Thoracic aorta (tissue), 2 donors: ENCODE results near the gene SOCS2. TPM values are rescaled to one million over a fixed set of nuclear protein-coding genes. Genes with fewer than 3 reads are reported as not detected.
"Not testable (repeated sequence)": the region's sequence is repeated elsewhere in the genome, so short reads cannot be mapped to it uniquely, and the experiment has no call there.

ENCODE experiments used
- ATAC-seq: fragments of 150-250 bp; one replicate; pipeline ENCODE4 v1.8.0; 2017; ENCODE audit warnings: low read depth; ENCODE audit not compliant: insufficient number of reproducible peaks, low FRiP score
- DNase-seq: peaks from one replicate; pipeline ENCODE4 v3.0.0-alpha.2; 2020; ENCODE audit warnings: low spot score
- H3K27ac ChIP-seq, 2 donors: fragments of 200-600 bp; sonication (generic); 1 replicate in 1 of 2; 2 replicates in 1 of 2; pipeline ENCODE4 v1.5.1; 2016; ENCODE audit warnings: mild to moderate bottlenecking in 2 of 2, moderate library complexity in 2 of 2
- H3K27me3 ChIP-seq: fragments of 200-600 bp; sonication (generic); replicated peaks from 2 replicates; pipeline ENCODE4 v1.6.0; 2016; ENCODE audit warnings: mild to moderate bottlenecking; ENCODE audit not compliant: insufficient read depth
- H3K36me3 ChIP-seq: fragments of 200-600 bp; sonication (generic); one replicate; pipeline ENCODE4 v1.5.1; 2016
- H3K4me1 ChIP-seq, 2 donors: fragments of 200-600 bp; sonication (generic); 1 replicate in 1 of 2; 2 replicates in 1 of 2; pipeline versions ENCODE4 v1.5.1 to v1.6.0; 2016; ENCODE audit warnings: low read depth in 2 of 2, mild to moderate bottlenecking in 1 of 2; ENCODE audit not compliant: control insufficient read depth in 1 of 2
- H3K4me3 ChIP-seq: fragments of 200-600 bp; sonication (generic); 2 replicates; pipeline ENCODE4 v1.5.1; 2016; ENCODE audit warnings: mild to moderate bottlenecking
- H3K9me3 ChIP-seq: fragments of 200-600 bp; sonication (generic); 2 replicates; pipeline ENCODE4 v1.5.1; 2016
- total RNA-seq, 2 donors: library from RNA; depleted of rRNA; stranded (reverse); fragments of >200 nt; gene quantifications; one replicate each; pipeline versions ENCODE4 v1.1.0 to v1.2.3, GENCODE V29; 2016
- TF ChIP-seq, protein P1 (sequence below): fragments of 200-600 bp; sonication (generic); IDR thresholded peaks from one replicate; pipeline ENCODE4 v1.5.1; 2019; ENCODE audit warnings: antibody characterized with exemption

The SOCS2 gene
- total RNA-seq, 2 donors from 2014 or later = 51.4 to 56.3 TPM

GRCh38 chr12:93618891-93619410 is 46.5 kb downstream of the SOCS2 start:
- DNase-seq (no peak), ATAC-seq (no peak)
- Histone ChIP-seq H3K9me3 (no peaks in the 10 kb centered on the region), H3K4me3 (no peak overlapping the region), H3K27me3 (no peaks in the 10 kb centered on the region), H3K4me1 (peaks cover 13 to 18% of the 10 kb centered on the region in 2 donors), H3K27ac (no peak overlapping the region), H3K36me3 (no peaks in the 10 kb centered on the region)
- TF ChIP-seq, protein P1, sequence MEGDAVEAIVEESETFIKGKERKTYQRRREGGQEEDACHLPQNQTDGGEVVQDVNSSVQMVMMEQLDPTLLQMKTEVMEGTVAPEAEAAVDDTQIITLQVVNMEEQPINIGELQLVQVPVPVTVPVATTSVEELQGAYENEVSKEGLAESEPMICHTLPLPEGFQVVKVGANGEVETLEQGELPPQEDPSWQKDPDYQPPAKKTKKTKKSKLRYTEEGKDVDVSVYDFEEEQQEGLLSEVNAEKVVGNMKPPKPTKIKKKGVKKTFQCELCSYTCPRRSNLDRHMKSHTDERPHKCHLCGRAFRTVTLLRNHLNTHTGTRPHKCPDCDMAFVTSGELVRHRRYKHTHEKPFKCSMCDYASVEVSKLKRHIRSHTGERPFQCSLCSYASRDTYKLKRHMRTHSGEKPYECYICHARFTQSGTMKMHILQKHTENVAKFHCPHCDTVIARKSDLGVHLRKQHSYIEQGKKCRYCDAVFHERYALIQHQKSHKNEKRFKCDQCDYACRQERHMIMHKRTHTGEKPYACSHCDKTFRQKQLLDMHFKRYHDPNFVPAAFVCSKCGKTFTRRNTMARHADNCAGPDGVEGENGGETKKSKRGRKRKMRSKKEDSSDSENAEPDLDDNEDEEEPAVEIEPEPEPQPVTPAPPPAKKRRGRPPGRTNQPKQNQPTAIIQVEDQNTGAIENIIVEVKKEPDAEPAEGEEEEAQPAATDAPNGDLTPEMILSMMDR = no peak

DNA sequence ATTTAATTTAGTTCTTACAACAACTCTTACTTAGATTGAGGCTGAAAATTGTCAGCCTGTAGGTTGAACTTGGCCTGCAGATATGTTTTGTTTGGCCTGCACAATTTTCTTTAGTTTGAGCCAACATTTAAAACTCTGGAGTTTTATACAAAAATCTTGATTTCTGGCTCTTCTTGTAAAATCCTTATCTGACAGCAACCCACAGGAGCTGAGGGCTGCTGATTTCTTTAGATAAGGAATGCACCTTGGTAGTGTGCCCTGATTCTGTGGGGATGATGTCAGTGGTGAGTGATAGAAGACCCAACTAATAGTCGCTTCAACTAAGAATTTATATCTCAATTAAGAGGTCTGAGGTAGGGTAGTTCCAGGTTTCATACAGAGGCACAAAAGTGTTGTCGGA is 49.5 kb downstream of the SOCS2 start:
- ATAC-seq (no peak), DNase-seq (no peak)
- Histone ChIP-seq H3K4me3 (no peak overlapping the region), H3K9me3 (no peaks in the 10 kb centered on the region), H3K27me3 (no peaks in the 10 kb centered on the region), H3K4me1 (peaks cover 13 to 18% of the 10 kb centered on the region in 2 donors), H3K27ac (peak overlapping the region; percentile 13 to 73), H3K36me3 (no peaks in the 10 kb centered on the region)
- TF ChIP-seq, protein P1 = no peak

DNA sequence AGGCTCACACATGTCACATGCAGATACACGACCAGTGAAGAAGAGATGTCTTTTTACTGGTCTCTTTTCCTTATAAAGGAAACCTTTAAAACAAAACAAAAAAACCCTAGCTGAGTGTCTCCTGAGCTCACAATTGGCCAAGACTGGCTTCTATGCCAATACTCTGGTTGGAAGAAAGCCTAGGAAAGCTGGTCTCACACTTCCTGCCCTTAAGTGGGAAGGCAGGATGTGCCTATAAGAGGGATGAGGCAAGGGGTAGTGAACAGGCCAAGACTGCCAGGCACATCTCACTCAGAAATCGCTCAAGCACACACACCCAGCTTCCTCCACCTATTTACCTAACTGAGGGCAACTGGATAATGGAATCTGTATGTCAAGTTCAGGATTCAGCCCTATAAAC is 50.0 kb downstream of the SOCS2 start:
- Histone ChIP-seq H3K4me1 (peaks cover 13 to 18% of the 10 kb centered on the region in 2 donors), H3K4me3 (no peak overlapping the region), H3K36me3 (no peaks in the 10 kb centered on the region), H3K27ac (peak overlapping the region; percentile 13 to 73), H3K27me3 (no peaks in the 10 kb centered on the region), H3K9me3 (no peaks in the 10 kb centered on the region)
- TF ChIP-seq, protein P1 = no peak
- DNase-seq = no peak
- ATAC-seq = peak; percentile 63

GRCh38 chr12:93624595-93625294 is 52.3 kb downstream of the SOCS2 start:
- H3K36me3 ChIP-seq = no peaks in the 10 kb centered on the region
- H3K4me3 ChIP-seq = no peak overlapping the region
- TF ChIP-seq, protein P1 = no peak
- no peaks in the 10 kb centered on the region for H3K9me3 ChIP-seq
- DNase-seq (no peak), ATAC-seq (peak; percentile 30)
- H3K27ac ChIP-seq = no peak overlapping the region
- H3K4me1 ChIP-seq = peaks cover 13 to 18% of the 10 kb centered on the region in 2 donors
- no peaks in the 10 kb centered on the region for H3K27me3 ChIP-seq

DNA sequence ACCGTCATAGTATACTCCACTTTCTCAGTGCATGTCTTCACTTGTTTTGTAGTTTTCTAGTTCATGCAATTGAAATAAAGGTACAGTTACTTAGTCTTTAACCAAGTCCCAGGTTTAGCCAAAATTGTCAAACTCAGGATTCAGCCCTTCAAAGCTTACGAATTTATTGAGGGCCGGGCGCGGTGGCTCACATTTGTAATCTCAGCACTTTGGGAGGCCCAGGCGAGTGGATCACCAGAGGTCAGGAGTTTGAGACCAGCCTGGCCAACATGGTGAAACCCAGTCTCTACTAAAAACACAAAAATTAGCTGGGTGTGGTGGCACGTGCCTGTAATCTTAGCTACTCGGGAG is 52.8 kb downstream of the SOCS2 start:
- not testable (repeated sequence) for H3K4me3 ChIP-seq, H3K9me3 ChIP-seq, H3K27me3 ChIP-seq, H3K27ac ChIP-seq, DNase-seq, ATAC-seq, H3K36me3 ChIP-seq
- peaks cover 13 to 18% of the 10 kb centered on the region in 2 donors for H3K4me1 ChIP-seq
